ENCODE results near the gene FAM131A. TPM values are rescaled to one million over a fixed set of nuclear protein-coding genes. Genes with fewer than 3 reads are reported as not detected.

FAM131A gene
- total RNA-seq, 1 experiment from 2014 or later: 14.4 TPM

DNA sequence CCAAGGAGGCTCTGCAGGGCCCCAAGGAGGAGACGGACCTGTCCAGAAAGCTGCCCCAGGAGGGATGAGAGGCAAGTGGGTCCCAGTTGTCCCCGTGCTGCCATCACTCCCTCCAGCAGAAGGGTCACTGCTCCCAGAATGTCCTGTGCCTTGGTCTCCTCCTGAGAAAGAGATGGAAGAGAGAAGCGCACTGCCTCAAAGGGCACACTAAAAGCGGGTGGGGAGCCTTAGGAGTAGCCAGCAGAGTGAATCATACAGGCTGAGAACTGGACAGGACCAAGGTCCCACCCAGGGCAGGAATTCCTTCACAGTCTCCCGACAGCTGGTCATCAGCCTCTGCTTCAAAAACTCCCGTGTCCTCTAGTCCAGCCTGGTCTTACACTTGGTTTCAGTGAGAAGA, 36.0 kb downstream of the FAM131A start:
- peaks cover 50% of the 10 kb centered on the region for H3K27me3 Mint-ChIP-seq (ENCODE audit: low read depth)

More for the DNA sequence above, 36.0 kb downstream of the FAM131A start:
- peaks cover 7 to 20% (median 17%) of the 10 kb centered on the region in 3 experiments for H3K36me3 Mint-ChIP-seq (ENCODE audit: insufficient read depth in 1 of 3, low read depth in 3 of 3)
- no peak overlapping the region for H3K4ac ChIP-seq (ENCODE audit: low read depth, low read length)
- H3K18ac ChIP-seq (ENCODE audit: insufficient read length, low read depth, low read length): no peak overlapping the region
- H3K4me2 ChIP-seq (ENCODE audit: insufficient read depth, insufficient read length, low read length): no peak overlapping the region
- no peaks in the 10 kb centered on the region for H3K79me2 ChIP-seq (ENCODE audit: insufficient read depth, low read length)
- no peak overlapping the region for H4K8ac ChIP-seq (replicated peaks; ENCODE audit: insufficient read length, low read depth, low read length)
- H3T11ph ChIP-seq (ENCODE audit: low read length): no peak overlapping the region
- H3K27ac ChIP-seq (ENCODE audit: insufficient read length, low read depth, low read length): no peak overlapping the region
- H3K4me1 Mint-ChIP-seq: peaks cover 33 to 41% of the 10 kb centered on the region in 2 experiments
- H2AFZ ChIP-seq (ENCODE audit: low read length): no peak overlapping the region
- no peak for DNase-seq
- H3K9me3 Mint-ChIP-seq: no peaks in the 10 kb centered on the region
- H2AK5ac ChIP-seq (ENCODE audit: insufficient read length, low read length): no peak overlapping the region
- peaks cover under 1% of the 10 kb centered on the region; the same call in 1 of the 2 replicates for H3K27me3 ChIP-seq (ENCODE audit: insufficient read depth, low read length)
- H3K27ac Mint-ChIP-seq: no peak overlapping the region
- no peak overlapping the region for H4K91ac ChIP-seq (ENCODE audit: insufficient read length, low read depth, low read length)
- H3K4me3 Mint-ChIP-seq: no peak overlapping the region
- H2BK5ac ChIP-seq (ENCODE audit: insufficient read length, low read length): no peak overlapping the region
- TF ChIP-seq, protein P1, sequence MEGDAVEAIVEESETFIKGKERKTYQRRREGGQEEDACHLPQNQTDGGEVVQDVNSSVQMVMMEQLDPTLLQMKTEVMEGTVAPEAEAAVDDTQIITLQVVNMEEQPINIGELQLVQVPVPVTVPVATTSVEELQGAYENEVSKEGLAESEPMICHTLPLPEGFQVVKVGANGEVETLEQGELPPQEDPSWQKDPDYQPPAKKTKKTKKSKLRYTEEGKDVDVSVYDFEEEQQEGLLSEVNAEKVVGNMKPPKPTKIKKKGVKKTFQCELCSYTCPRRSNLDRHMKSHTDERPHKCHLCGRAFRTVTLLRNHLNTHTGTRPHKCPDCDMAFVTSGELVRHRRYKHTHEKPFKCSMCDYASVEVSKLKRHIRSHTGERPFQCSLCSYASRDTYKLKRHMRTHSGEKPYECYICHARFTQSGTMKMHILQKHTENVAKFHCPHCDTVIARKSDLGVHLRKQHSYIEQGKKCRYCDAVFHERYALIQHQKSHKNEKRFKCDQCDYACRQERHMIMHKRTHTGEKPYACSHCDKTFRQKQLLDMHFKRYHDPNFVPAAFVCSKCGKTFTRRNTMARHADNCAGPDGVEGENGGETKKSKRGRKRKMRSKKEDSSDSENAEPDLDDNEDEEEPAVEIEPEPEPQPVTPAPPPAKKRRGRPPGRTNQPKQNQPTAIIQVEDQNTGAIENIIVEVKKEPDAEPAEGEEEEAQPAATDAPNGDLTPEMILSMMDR (conservative IDR thresholded peaks at IDR 0.05): no peak
- WGBS (ENCODE audit: extremely low coverage, insufficient read length, low lambda C conversion rate): no CpG with 5 or more reads among the region's 6 CpGs
- no peak overlapping the region for H4K5ac ChIP-seq (ENCODE audit: insufficient read length, low read depth, low read length)
- H3K79me1 ChIP-seq (ENCODE audit: insufficient read depth, low read depth, low read length, poor library complexity, severe bottlenecking): no peaks in the 10 kb centered on the region
- no peaks in the 10 kb centered on the region for H3K23me2 ChIP-seq (ENCODE audit: insufficient read length, low read depth, low read length, poor library complexity, severe bottlenecking)
- no peak overlapping the region for H2BK20ac ChIP-seq (ENCODE audit: low read depth, low read length, poor library complexity, severe bottlenecking)
- H3K14ac ChIP-seq (ENCODE audit: insufficient read depth, low read length): no peak overlapping the region; the same call in 1 of the 2 replicates
- no peak overlapping the region for H2BK120ac ChIP-seq (ENCODE audit: low read depth, low read length, poor library complexity, severe bottlenecking)
- H3K23ac ChIP-seq (ENCODE audit: insufficient read length, low read depth, low read length): no peak overlapping the region
- no peak overlapping the region for H2BK15ac ChIP-seq (ENCODE audit: low read depth, low read length)
- H3K9me3 ChIP-seq (ENCODE audit: control insufficient read depth, low read depth, low read length): no peaks in the 10 kb centered on the region
- H3K56ac ChIP-seq (ENCODE audit: insufficient read length, low read depth, low read length): no peak overlapping the region
- no peak overlapping the region for H2BK12ac ChIP-seq (ENCODE audit: insufficient read length, low read depth, low read length)
- H3K4me1 ChIP-seq (ENCODE audit: insufficient read depth, low read length): peaks cover 9% of the 10 kb centered on the region; the same call in 1 of the 2 replicates
- no peak overlapping the region for H3K9ac ChIP-seq (ENCODE audit: extremely low read depth, insufficient read length, low read length)
- no peaks in the 10 kb centered on the region for H4K20me1 ChIP-seq (ENCODE audit: control insufficient read depth, insufficient read depth, insufficient read length)

Data from H9 (cell line).